ENCODE data around the gene SORBS2.

GRCh38 chr4:185771711-185772390, 40.1 kb downstream of the SORBS2 start:
- TF ChIP-seq EZH2 (IDR thresholded peaks at IDR 0.05; ENCODE audit: insufficient read depth, poor library complexity, severe bottlenecking) = no peak
- no peak for TF ChIP-seq EZH2phosphoT487 (IDR thresholded peaks at IDR 0.05; ENCODE audit: insufficient read depth, low read depth)

Measured in GM23248 (cell line).